ENCODE measurements around the gene ANKRD11.

DNA sequence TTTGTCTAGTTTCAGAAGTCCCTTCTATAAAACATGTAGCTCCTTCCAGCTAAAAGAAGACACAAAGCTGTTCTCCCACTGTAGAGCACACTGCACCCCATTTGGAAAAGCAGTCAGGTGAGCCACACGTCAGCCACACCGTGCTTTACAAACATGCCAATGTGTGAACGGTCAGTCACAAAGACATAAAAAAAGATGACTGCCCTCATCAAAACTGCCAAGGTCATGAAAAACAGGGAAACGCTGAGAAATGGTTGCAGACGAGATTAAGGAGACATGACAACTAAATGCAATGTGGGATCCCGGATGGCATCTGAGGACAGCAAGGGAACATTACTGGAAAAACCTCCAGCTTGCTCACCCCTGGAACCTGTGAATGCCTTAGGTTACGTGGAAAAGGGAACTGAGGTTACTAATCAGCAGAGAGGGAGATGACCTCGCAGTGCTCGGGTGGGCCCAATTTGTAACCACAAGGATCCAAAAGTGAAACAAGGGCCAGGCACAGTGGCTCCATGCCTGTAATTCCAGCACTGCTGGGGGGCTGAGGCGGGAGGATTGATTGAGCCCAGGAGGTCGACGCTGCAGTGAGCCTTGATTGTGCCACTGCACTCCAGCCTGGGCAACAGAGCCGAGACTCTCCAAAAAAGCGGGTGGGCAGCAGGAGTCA is 8.1 kb downstream of the ANKRD11 start:
- no peak for TF ChIP-seq POLR2A (IDR thresholded peaks at IDR 0.05)
- TF ChIP-seq, protein P1, sequence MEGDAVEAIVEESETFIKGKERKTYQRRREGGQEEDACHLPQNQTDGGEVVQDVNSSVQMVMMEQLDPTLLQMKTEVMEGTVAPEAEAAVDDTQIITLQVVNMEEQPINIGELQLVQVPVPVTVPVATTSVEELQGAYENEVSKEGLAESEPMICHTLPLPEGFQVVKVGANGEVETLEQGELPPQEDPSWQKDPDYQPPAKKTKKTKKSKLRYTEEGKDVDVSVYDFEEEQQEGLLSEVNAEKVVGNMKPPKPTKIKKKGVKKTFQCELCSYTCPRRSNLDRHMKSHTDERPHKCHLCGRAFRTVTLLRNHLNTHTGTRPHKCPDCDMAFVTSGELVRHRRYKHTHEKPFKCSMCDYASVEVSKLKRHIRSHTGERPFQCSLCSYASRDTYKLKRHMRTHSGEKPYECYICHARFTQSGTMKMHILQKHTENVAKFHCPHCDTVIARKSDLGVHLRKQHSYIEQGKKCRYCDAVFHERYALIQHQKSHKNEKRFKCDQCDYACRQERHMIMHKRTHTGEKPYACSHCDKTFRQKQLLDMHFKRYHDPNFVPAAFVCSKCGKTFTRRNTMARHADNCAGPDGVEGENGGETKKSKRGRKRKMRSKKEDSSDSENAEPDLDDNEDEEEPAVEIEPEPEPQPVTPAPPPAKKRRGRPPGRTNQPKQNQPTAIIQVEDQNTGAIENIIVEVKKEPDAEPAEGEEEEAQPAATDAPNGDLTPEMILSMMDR (IDR thresholded peaks at IDR 0.05): no peak
